HepG2 (cell line): ENCODE results near the gene SH3PXD2A. TPM values are rescaled to one million over a fixed set of nuclear protein-coding genes. Genes with fewer than 3 reads are reported as not detected.

Source experiments
- ATAC-seq: fragments of 200-7000 bp; cut with Tn5 transposase; 3 replicates; pipeline ENCODE4 v1.9.1; 2020; ENCODE audit warnings: mild to moderate bottlenecking, moderate library complexity
- BruUV-seq: library from RNA; stranded (reverse); fragments of 400-500 nt; replicated peaks from 2 replicates; lab custom pipeline; 2021; lab: Mats Ljungman, UMichigan
- CTCF ChIA-PET: fragments of 300-600 bp; formaldehyde crosslinking; extraction: SDS; loops from one replicate; lab custom pipeline; 2021; ENCODE audit warnings: low total read pairs, inconsistent platforms, low intra/inter-chr PET ratio; lab: Yijun Ruan, JAX
- POLR2A ChIA-PET: fragments of 350-600 bp; sonication (Branson Sonifier 250); formaldehyde crosslinking; loops from one replicate; lab custom pipeline; 2020; ENCODE audit warnings: antibody characterized with exemption, inconsistent platforms; lab: Yijun Ruan, JAX
- DNase-seq: peaks from one replicate; pipeline ENCODE4 v3.0.0-alpha.2; 2015; ENCODE audit warnings: low spot score
- FAIRE-seq: peaks from 3 replicates; lab custom pipeline; 2011; peaks lifted over from hg19 to GRCh38; lab: Jason Lieb, UNC
- H2AFZ ChIP-seq: one replicate; pipeline ENCODE4 v1.6.1; 2011; ENCODE audit warnings: low read length, inconsistent platforms
- H3K27ac ChIP-seq: fragments of 300-600 bp; 3 replicates; pipeline ENCODE4 v1.8.0; 2011; ENCODE audit warnings: mixed run types, mild to moderate bottlenecking, mixed read lengths, low read length, inconsistent platforms; ENCODE audit not compliant: insufficient read depth; ENCODE audit errors: extremely low read length
- H3K27me3 ChIP-seq, 2 experiments: fragments of 200-600 bp in 1 of 2; 2 replicates in 1 of 2; 3 replicates in 1 of 2; pipeline versions ENCODE4 v1.6.0 to v1.8.0; 2011; ENCODE audit warnings: low read length in 2 of 2, mild to moderate bottlenecking in 2 of 2, moderate library complexity in 2 of 2, inconsistent platforms in 1 of 2; ENCODE audit not compliant: insufficient read depth in 2 of 2, control insufficient read depth in 1 of 2
- H3K36me3 ChIP-seq, 2 experiments: fragments of 200-600 bp in 1 of 2; replicated peaks in 1 of 2; 2 replicates in 1 of 2; 3 replicates in 1 of 2; pipeline versions ENCODE4 v1.5.1 to v1.8.0; 2011; ENCODE audit warnings: low read length in 2 of 2, inconsistent platforms in 1 of 2; ENCODE audit not compliant: insufficient read depth in 2 of 2, control insufficient read depth in 1 of 2
- H3K4me1 ChIP-seq: 2 replicates; pipeline ENCODE4 v1.5.1; 2012; ENCODE audit warnings: low read length, inconsistent platforms; ENCODE audit not compliant: insufficient read depth
- H3K4me2 ChIP-seq: 2 replicates; pipeline ENCODE4 v1.6.0; 2011; ENCODE audit warnings: low read depth, low read length, inconsistent platforms
- H3K4me3 ChIP-seq, 3 experiments: fragments of 200-600 bp in 1 of 3; sonication (generic), shearing (Covaris generic) in 1 of 3; replicated peaks in 1 of 3; 2 replicates each; pipeline ENCODE4 v1.5.1; 2011 to 2016; ENCODE audit warnings: low read length in 3 of 3, inconsistent platforms in 2 of 3, low read depth in 2 of 3, mild to moderate bottlenecking in 2 of 3, control low read depth in 1 of 3, mixed read lengths in 1 of 3; ENCODE audit not compliant: insufficient read depth in 1 of 3
- H3K79me2 ChIP-seq: one replicate; pipeline ENCODE4 v1.6.1; 2011; ENCODE audit warnings: low read length, inconsistent platforms; ENCODE audit not compliant: insufficient read depth
- H3K9ac ChIP-seq: 2 replicates; pipeline ENCODE4 v1.6.0; 2011; ENCODE audit warnings: mild to moderate bottlenecking, low read depth, low read length, inconsistent platforms; ENCODE audit not compliant: insufficient read depth
- H3K9me3 ChIP-seq: 2 replicates; pipeline ENCODE4 v1.5.1; 2012; ENCODE audit warnings: mild to moderate bottlenecking, low read length
- H4K20me1 ChIP-seq: 2 replicates; pipeline ENCODE4 v1.6.0; 2011; ENCODE audit warnings: inconsistent platforms, mild to moderate bottlenecking, low read length, moderate library complexity; ENCODE audit not compliant: insufficient read depth
- CBX2 ChIP-seq, 2 experiments: fragments of 200-600 bp in 1 of 2; sonication (generic); formaldehyde crosslinking in 1 of 2; IDR thresholded peaks; 2 replicates each; pipeline versions ENCODE4 v1.7.0 to v1.8.1; 2018 to 2022; ENCODE audit warnings: low read depth in 2 of 2, low read length in 1 of 2, mild to moderate bottlenecking in 1 of 2, missing genetic modification reagents in 1 of 2
- EED ChIP-seq: sonication (generic); formaldehyde crosslinking; IDR thresholded peaks from 2 replicates; pipeline ENCODE4 v1.5.0; 2020; ENCODE audit warnings: mild to moderate bottlenecking, missing genetic modification reagents
- RXRA ChIP-seq: sonication (generic); formaldehyde crosslinking; IDR thresholded peaks from 2 replicates; pipeline ENCODE4 v1.5.1; 2020; ENCODE audit warnings: missing genetic modification reagents
- ZNF367 ChIP-seq: sonication (generic); formaldehyde crosslinking; IDR thresholded peaks from 2 replicates; pipeline ENCODE4 v1.4.0; 2020; ENCODE audit warnings: missing genetic modification reagents, borderline replicate concordance
- WGBS: methylation state at CpG from one replicate; pipeline ENCODE4 v1.1.6; 2017; ENCODE audit warnings: low lambda C conversion rate; 5-methylcytosine and 5-hydroxymethylcytosine counted together
- in situ Hi-C: cut with HindIII; loops from 2 replicates; pipeline ENCODE4 v1.10.0; 2017; ENCODE audit warnings: low pct_unique_long_range_greater_than_20kb; ENCODE audit not compliant: extremely low pct_ligation_motif_present
- intact Hi-C: fragments of 100-400 bp; cut with micrococcal nuclease; formaldehyde crosslinking; loops from one replicate; pipeline ENCODE4 v1.10.0; 2022; ENCODE audit not compliant: unreplicated experiment
- polyA plus RNA-seq, 8 experiments: library from polyadenylated mRNA; depleted of rRNA in 3 of 8; stranded (reverse) in 7 of 8; unstranded in 1 of 8; fragments of >200 nt; fragmentation: Illumina TruSeq in 4 of 8; extraction: Trizol in 4 of 8; gene quantifications; 2 replicates each; pipeline versions ENCODE4 v1.2.1 to v1.2.3, GENCODE V29; 2011 to 2016; ENCODE audit warnings: low read depth in 4 of 8, missing spikeins in 1 of 8, mixed read lengths in 1 of 8; ENCODE audit not compliant: insufficient read depth in 1 of 8
- total RNA-seq, 5 experiments: library from RNA; depleted of rRNA; stranded (reverse); fragments of >200 nt; fragmentation: Illumina TruSeq; extraction: Trizol; gene quantifications; 2 replicates each; pipeline ENCODE4 v1.2.3, GENCODE V29; 2016; ENCODE audit warnings: low read depth in 1 of 5
- TF ChIP-seq, protein P1 (sequence below): sonication (generic); formaldehyde crosslinking; IDR thresholded peaks from 2 replicates; pipeline ENCODE4 v1.4.0; 2020; ENCODE audit warnings: missing genetic modification reagents

The SH3PXD2A gene
- total and polyA plus RNA-seq, 2 of the 13 experiments (the other 11 are each of a cell fraction or from before 2014, with no cell fraction given) = 11.1 to 11.3 TPM

DNA sequence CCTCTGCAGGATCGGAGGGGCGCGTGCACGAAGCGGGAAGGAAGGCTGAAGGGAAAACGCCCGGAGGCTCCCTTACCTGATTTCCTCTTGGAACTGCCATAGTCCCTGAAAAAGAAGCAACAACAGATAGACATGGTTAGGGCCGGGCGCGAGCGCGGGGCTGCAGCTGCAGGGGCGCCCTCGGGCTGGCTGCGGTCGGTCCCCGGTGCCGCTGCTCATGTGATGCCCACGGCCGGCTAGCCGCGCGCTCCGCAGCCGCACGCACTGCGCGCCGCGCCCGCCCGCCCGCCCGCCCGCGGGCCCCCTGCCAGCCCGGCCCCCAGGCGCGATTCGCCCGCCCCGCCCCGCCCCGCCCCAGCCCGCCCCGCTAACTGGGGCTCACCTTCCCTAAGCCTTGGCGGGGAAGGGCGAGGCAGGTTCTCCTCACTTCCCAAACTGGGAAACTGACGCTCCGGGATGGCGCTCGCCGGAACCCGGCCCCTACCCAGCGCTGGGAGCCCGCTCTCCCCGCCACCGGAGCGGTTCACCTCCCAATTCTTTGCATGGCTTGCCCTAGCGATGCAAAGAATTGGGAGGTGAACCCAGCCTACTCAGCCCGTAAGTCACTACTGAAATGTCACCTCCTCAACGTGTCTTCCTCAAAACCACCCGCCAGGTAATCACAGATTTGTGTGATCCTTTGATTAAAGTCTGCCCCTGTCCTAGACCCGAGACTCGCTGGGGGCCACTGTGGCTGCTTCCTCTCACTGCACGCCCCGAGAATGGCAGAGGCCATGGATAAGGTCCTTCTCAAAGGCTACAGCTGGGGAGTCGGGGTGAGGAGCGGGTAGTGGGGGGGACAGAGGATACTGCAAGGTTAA, 162.2 kb downstream of the SH3PXD2A start:
- Histone ChIP-seq H3K36me3 (peaks cover 7 to 23% of the 10 kb centered on the region in 2 experiments; a peak in 4 of 5 replicates), H3K4me2 (no peak overlapping the region), H2AFZ (no peak overlapping the region), H3K79me2 (no peaks in the 10 kb centered on the region), H4K20me1 (peaks cover 7% of the 10 kb centered on the region; the same call in 1 of the 2 replicates), H3K27ac (no peak overlapping the region), H3K9ac (no peak overlapping the region), H3K4me1 (peaks cover 18% of the 10 kb centered on the region), H3K4me3 (no peak overlapping the region), H3K9me3 (no peaks in the 10 kb centered on the region), H3K27me3 (no peaks in the 10 kb centered on the region)
- ChIA-PET CTCF (no interaction called here), POLR2A (no interaction called here)
- FAIRE-seq (no peak), ATAC-seq (no peak), DNase-seq (no peak)
- intact Hi-C loops (no loop called here), in situ Hi-C loops (no loop called here)
- TF ChIP-seq EED (CRISPR knock-in tag) = no peak
- TF ChIP-seq, protein P1, sequence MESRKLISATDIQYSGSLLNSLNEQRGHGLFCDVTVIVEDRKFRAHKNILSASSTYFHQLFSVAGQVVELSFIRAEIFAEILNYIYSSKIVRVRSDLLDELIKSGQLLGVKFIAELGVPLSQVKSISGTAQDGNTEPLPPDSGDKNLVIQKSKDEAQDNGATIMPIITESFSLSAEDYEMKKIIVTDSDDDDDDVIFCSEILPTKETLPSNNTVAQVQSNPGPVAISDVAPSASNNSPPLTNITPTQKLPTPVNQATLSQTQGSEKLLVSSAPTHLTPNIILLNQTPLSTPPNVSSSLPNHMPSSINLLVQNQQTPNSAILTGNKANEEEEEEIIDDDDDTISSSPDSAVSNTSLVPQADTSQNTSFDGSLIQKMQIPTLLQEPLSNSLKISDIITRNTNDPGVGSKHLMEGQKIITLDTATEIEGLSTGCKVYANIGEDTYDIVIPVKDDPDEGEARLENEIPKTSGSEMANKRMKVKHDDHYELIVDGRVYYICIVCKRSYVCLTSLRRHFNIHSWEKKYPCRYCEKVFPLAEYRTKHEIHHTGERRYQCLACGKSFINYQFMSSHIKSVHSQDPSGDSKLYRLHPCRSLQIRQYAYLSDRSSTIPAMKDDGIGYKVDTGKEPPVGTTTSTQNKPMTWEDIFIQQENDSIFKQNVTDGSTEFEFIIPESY (CRISPR knock-in tag) = no peak
- no peak for TF ChIP-seq ZNF367 (CRISPR knock-in tag)
- TF ChIP-seq RXRA (CRISPR knock-in tag) = no peak
- TF ChIP-seq CBX2 (IDR thresholded peaks at IDR 0.05; ENCODE audit: low read depth, low read length) = no peak
- TF ChIP-seq CBX2 (CRISPR knock-in tag; IDR thresholded peaks at IDR 0.05; ENCODE audit: low read depth) = no peak
- WGBS = 95% methylated on average over 58 of the region's 69 CpGs
- BruUV-seq = no TSS peak
